HPDE6-E6E7 (cell line): Measurements from ENCODE around the gene FRMD4B.
A peak's percentile ranks its signal among the peaks of the same experiment; 100 is the strongest.
"Not testable (repeated sequence)": the region's sequence is repeated elsewhere in the genome, so short reads cannot be mapped to it uniquely, and the experiment has no call there.

Experiments
- DNase-seq: peaks from one replicate; pipeline ENCODE4 v3.0.0; 2011; ENCODE audit warnings: missing footprints; ENCODE audit errors: extremely low spot score

The FRMD4B gene

GRCh38 chr3:69244039-69244438 lies 141.8 kb downstream of the FRMD4B start:
- DNase-seq = no peak

GRCh38 chr3:69241769-69242168 lies 144.1 kb downstream of the FRMD4B start:
- DNase-seq = no peak

- DNase-seq = no peak
Measured at GRCh38 chr3:69240651-69241568, 145.0 kb downstream of the FRMD4B start.

- DNase-seq = no peak
Measured at GRCh38 chr3:69239063-69239462, 146.8 kb downstream of the FRMD4B start.

- DNase-seq = no peak
Measured at GRCh38 chr3:69236812-69237707, 148.8 kb downstream of the FRMD4B start.

- DNase-seq = no peak
Measured at GRCh38 chr3:69235882-69236281, 150.0 kb downstream of the FRMD4B start.

- not testable (repeated sequence) for DNase-seq
Measured at GRCh38 chr3:69235227-69235626, 150.7 kb downstream of the FRMD4B start.

DNA sequence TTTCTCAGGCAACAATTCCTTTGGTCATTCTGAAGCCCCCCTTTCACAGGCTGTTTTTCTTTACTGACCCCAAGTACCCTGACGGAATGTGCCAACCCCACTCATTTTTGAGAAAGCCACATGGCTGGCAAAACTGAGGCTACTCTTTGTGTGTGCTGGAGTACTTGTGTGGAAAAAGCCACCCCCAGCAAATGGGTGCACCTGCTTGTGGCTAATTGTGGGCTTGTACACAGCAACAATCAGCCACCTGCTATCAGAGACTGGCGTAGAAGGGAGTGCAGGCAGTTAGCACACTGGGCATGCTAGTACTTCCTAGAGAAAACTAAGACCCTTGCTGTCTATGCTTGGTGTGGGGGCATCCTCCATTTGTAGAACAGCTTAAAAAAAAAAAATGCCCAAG lies 153.4 kb downstream of the FRMD4B start:
- DNase-seq = no peak

DNA sequence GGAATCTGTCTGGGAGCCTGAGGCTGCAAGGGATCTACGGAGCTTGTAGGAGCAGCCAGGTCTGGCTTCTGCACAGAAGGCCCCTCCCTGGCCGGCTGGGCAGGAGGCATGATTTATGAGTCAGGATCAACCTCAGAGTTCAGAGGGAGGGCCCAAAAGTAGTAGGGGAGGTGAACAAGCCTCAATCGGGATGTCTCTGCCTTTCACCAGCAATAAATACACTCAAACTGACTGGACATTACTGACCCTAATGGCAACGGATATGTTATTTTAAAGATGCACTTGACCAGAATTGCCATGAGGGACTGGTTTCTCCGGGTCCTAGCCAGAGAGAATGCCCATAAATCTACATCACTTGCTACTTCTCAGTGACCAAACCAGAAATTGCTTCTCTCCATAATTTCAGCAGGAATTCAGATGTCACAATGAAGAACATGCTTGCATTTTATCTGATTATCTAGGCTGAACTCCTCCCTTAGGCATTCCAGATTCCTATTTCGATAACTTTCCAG lies 153.9 kb downstream of the FRMD4B start:
- DNase-seq = peak; percentile 38

DNA sequence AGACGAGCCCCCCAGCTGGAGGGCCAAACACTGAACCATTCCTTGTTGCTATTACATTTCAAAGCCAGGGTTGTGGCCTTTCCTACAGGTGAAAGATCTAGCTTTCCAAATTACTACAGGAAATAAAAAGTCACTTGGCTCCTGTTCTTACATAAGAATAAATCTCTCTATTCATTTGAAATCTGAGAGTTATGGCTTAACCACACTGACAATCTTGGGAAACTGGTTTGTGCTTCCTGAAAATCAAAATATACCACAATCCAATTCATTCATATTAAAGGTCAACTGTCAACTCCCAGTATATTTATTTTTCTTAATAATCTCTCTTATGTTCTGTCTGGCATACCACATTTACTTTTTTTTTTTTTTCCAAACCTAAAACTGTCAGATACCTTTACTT lies 159.8 kb downstream of the FRMD4B start:
- no peak for DNase-seq

DNA sequence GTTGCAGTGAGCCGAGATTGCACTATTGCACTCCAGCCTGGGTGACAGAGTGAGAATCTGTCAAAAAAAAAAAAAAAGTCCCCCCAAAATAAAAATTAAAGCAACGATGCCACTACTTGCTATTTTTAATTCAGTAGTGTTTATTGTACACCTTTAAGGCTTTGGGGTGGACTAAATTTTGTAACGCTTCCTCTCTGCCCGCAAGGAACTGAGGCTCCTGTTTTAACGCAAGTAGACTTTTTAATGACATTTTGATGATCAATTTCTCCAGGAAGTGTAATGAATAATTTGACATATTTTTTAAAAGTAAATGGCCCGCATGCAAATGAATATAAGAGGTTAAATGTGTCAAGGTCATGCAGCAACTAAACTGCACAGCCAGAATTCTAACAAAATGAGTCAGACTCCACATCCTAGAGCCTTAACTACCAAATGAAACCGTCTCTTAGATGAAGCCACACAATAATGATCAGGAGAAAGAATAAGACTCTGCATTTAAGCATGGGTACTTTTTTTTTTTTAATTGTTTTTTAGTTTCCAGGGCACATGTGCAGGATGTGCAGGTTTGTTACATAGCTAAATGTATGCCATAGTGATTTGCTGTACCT lies 166.7 kb downstream of the FRMD4B start:
- no peak for DNase-seq

DNA sequence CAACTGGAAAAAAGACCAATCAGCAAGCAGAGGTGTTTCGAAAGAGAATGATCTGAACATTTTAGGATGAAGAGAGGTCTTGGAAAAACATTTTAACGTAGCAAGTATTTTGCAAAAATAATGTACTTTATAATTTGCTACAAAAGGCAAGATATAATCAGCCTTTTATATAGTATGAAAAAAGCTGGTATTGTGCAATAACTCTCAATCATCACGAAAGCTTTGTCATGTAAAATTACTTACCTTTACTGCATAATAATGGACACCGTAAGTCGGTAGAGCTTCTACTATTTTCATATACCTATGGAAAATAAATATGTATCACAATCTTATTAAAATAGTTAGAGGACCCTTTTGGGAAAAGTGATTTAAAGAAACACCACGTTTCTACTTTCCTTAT lies 167.8 kb downstream of the FRMD4B start:
- no peak for DNase-seq

DNA sequence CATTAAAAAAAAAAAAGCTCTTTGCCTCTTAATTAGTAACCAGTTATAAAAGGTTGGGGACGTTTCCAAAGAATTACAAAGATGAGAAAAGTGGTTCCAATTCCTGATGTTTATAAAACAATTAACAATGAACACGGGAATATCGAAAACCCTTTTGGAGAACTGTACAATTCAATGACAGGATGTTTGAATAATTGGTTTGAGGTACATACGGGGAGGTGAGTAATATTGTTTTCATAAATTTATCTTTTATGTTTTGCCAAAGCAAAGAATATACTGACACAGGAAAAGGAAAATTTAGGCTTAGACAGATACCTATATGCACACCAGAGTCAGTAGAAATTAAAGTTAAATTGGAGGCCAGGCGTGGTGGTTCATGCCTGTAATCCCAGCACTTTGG lies 168.9 kb downstream of the FRMD4B start:
- DNase-seq = no peak

DNA sequence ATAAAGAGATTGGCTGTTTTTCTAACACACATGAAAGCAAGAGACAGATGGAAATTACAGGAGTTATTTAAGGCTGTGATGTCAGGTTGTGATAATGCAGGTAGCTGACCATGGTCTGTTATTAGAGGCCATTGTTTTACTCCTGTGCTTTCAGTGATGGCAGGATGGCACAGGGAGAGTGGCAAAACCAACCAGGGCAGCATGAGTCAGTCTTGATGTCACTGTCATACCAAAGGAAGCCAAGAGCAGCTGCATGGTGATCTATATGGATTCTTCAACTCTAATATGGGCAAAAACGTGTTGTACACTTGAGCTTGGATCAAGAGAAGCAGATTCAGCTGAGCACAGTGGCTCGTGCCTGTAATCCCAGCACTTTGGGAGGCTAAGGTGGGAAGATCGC lies 171.6 kb downstream of the FRMD4B start:
- no peak for DNase-seq

GRCh38 chr3:69212411-69213160 lies 173.3 kb downstream of the FRMD4B start:
- DNase-seq = no peak

DNA sequence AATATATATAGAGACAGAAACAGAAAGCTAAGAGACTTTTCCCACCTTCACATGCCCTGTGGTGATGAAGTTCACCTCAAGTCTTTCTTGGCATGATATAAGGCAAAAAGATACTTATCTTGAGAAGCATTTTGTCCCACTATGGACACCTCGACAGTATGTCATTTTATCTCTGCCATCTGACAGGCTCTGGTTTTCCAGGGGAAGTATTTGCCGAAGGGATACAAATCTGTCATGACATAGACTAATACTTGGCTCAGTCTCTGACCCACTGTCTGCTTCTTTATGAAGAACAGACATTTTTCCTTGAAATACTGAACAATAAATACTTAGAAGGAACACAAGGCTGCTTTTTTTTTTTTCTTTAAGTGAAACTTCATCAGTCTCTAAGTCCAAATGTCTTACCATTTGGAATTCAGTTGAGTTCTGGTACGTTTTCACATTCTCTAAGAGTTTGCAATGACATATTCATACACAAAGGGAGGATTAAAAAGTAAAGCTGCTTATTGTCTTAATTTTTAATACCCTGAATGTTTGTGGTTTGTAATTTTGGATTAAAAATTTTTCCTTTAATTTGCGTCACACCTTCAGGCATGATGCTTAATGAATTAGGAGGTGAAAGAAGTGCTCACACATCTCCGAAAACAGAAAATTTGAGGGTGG lies 175.7 kb downstream of the FRMD4B start:
- DNase-seq = no peak

DNA sequence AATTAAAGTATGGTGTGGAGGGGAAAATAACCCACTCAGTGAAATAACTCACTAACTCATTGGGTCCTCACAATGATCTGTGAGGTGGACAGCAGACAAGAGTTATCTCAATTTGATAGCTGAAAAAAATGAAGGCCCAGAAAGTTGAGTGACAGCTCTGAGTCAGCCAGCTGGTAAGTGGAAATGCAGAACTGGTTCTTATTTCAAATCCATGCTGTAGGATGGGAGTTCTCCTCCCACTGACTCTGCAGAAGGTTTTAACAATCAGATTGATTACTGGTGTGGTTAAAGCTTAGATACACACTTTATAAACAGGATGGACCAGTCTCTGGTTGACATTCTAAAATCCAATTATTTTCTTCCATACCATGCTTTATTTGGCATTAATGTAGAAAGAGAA lies 176.5 kb downstream of the FRMD4B start:
- no peak for DNase-seq

DNA sequence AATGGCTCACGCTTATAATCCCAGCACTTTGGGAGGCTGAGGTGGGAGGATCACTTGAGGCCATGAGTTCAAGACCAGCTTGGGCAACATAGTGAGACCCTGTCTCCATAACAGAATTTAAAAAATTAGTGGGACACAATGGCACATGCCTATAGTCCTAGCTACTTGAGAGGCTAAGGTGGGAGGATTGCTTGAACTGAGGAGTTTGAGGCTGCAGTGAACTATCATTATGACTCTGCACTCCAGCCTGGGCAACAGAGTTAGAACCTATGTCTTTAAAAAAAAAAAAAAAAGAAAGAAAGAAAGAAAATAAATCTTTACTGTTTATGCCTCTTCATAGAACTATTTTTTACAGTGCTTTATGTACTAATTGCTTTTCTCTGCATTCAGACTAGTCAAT lies 178.9 kb downstream of the FRMD4B start:
- DNase-seq = no peak

DNA sequence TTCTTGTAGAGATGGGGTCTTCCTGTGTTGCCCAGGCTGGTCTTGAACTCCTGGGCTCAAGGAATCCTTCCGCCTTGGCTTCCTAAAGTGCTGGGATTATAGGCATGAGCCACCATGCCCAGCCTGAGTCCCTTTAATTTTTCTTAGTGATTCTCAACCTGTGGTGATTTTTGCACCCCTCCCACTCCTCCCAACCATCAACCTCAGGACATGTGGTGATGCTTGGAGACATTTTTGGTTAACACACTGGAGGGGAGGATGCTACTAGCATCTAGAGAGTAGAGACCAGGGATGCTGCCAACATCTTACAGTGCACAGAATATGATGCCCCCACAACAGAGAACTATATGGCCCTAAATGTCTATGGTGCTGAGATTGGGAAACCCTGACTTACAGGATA lies 180.5 kb downstream of the FRMD4B start:
- no peak for DNase-seq

- no peak for DNase-seq
Measured at GRCh38 chr3:69204315-69204957, 181.5 kb downstream of the FRMD4B start.
